Astrocyte of the spinal cord (primary cell): ENCODE results near the gene AGAP1.
"Not testable (repeated sequence)": the region's sequence is repeated elsewhere in the genome, so short reads cannot be mapped to it uniquely, and the experiment has no call there.

ENCODE experiments used
- DNase-seq: peaks from one replicate; pipeline ENCODE4 v3.0.0; 2011; ENCODE audit warnings: low read depth, low spot score
- H3K4me3 ChIP-seq: 2 replicates; pipeline ENCODE4 v1.5.1; 2011; ENCODE audit warnings: low read depth, mild to moderate bottlenecking, low read length, moderate library complexity
- CTCF ChIP-seq: IDR thresholded peaks from 2 replicates; pipeline ENCODE4 v1.5.1; 2012; ENCODE audit warnings: low read depth, mild to moderate bottlenecking, low read length, inconsistent platforms
- in situ Hi-C: cut with HindIII; loops from 2 replicates; pipeline ENCODE4 v1.10.0; 2017; ENCODE audit warnings: low sequenced_read_pairs

AGAP1 gene

DNA sequence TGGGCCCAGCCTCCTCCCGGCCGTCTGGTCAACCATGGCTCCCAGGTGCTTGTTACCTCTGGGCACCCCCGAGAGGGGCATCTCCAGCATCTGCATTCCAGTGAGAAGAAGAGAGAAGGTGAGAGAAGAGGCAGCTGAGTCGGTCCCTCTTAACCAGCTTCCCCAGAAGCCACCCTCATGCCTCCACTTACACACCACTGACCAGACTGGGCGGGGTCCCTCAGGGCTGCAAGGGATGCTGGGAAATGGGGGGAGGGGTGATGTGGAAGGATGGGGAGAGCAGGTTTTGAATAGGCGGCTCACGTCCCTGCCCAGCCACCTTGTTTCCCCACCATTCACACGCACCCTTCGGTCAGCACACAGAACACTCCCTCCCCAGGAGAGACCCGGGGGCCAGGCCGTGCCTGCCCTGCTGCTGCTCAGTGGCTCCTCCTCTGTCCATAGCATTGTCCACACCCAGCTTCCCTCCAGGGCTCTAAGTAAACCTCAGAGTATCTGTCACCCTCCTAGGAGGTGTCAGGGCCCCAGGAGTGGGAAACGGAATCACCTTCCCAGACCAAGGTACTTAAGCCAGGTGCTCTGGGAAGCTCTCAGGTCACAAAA, 639.7 kb downstream of the AGAP1 start:
- no peak for TF ChIP-seq CTCF
- in situ Hi-C loops = no loop called here
- DNase-seq = no peak
- no peak overlapping the region for H3K4me3 ChIP-seq

DNA sequence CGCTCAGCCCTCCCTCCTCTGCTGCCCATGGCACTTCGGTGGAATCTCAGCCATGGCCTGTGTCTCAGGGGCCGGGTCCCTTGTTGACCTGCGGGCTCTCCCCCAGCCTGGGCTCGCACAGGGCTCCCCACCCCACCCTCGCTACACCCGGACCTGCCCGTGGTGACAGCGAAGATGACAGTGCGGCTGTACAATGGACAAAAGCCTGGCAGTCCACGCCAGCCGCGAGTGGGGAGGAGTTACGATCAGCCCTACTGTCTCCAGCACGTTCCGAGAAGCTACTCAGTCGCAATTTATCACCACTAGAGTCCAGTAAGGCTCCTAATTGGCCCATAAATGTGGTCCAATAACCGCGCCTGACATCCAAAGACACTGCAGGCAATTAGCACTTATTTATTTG, 642.7 kb downstream of the AGAP1 start:
- TF ChIP-seq CTCF = no peak

GRCh38 chr2:236137066-236137465, 643.2 kb downstream of the AGAP1 start:
- no peak for DNase-seq
- in situ Hi-C loops = no loop called here
- no peak overlapping the region for H3K4me3 ChIP-seq
- TF ChIP-seq CTCF = no peak

More for the DNA sequence above, 642.7 kb downstream of the AGAP1 start:
- H3K4me3 ChIP-seq = no peak overlapping the region
- in situ Hi-C loops = no loop called here
- DNase-seq = no peak

DNA sequence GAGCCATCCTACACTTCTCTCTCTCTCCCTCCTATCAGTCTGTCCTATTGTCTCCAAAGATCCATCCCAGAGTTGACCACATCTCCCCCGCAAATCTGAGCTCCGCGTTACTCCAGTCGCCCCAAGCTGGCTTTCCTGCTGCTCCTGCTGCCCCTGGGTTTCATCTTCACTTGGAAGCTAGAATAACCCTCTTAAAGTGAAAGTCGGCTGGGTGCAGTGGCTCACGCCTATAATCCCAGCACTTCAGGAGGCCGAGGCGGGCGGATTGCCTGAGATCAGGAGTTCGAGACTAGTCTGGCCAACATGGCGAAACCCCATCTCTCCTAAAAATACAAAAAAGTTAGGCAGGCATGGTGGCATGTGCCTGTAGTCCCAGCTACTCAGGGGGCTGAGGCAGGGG, 647.8 kb downstream of the AGAP1 start:
- DNase-seq, in situ Hi-C loops, H3K4me3 ChIP-seq: not testable (repeated sequence)

GRCh38 chr2:236143811-236144210, 650.0 kb downstream of the AGAP1 start:
- TF ChIP-seq CTCF = no peak
- no peak for DNase-seq
- H3K4me3 ChIP-seq = no peak overlapping the region
- in situ Hi-C loops = no loop called here

DNA sequence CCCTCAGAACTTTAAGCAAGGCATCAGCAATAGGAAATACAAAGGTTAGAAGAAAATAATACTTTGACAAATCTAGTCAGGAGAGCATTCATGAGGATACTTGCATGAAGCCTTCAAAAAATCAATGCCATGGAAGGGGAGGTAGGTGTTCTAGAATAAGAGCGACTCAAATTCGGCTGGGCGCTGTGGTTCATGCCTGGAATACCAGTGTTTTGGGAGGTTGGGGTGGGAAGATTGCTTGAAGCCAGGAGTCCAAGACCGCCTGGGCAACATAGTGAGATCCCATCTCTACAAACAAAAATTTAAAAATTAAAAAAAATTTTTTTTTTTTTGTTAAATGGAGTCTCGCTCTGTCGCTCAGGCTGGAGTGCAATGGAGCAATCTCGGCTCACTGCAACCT, 652.6 kb downstream of the AGAP1 start:
- TF ChIP-seq CTCF = no peak
- no peak for DNase-seq
- in situ Hi-C loops = no loop called here

GRCh38 chr2:236155406-236155805, 661.6 kb downstream of the AGAP1 start:
- no peak for DNase-seq
- TF ChIP-seq CTCF = no peak
- in situ Hi-C loops = no loop called here
- H3K4me3 ChIP-seq = no peak overlapping the region

More for the DNA sequence above, 652.6 kb downstream of the AGAP1 start:
- H3K4me3 ChIP-seq = no peak overlapping the region
